H1 (cell line): ENCODE data around the gene CRTAC1. TPM values are rescaled to one million over a fixed set of nuclear protein-coding genes. Genes with fewer than 3 reads are reported as not detected.

Experiments
- CTCF ChIA-PET: fragments of 300-600 bp; sonication (Branson Sonifier 250); formaldehyde crosslinking; loops from one replicate; lab custom pipeline; 2021; ENCODE audit not compliant: partially characterized antibody; lab: Charles Lee
- POLR2A ChIA-PET: fragments of 300-600 bp; sonication (Branson Sonifier 250); formaldehyde crosslinking; loops from one replicate; lab custom pipeline; 2021; ENCODE audit warnings: inconsistent platforms; ENCODE audit not compliant: partially characterized antibody; lab: Charles Lee
- DNase-seq, 2 experiments: peaks; one replicate each; pipeline versions ENCODE4 v3.0.0 to v3.0.0-alpha.2; 2010 to 2022; ENCODE audit warnings: low spot score in 2 of 2, low read depth in 1 of 2, mixed read lengths in 1 of 2
- FAIRE-seq: peaks from 2 replicates; lab custom pipeline; 2011; peaks lifted over from hg19 to GRCh38; lab: Jason Lieb, UNC
- H2AFZ ChIP-seq: 2 replicates; pipeline ENCODE4 v1.8.1; 2012; ENCODE audit warnings: low read length, inconsistent platforms
- H2AK5ac ChIP-seq: 2 replicates; pipeline ENCODE4 v1.6.1; 2013; ENCODE audit warnings: low read depth, low read length
- H2BK120ac ChIP-seq: replicated peaks from 2 replicates; pipeline ENCODE3; 2013; ENCODE audit warnings: low read depth, low read length, inconsistent platforms
- H2BK12ac ChIP-seq: 2 replicates; pipeline ENCODE4 v1.6.1; 2013; ENCODE audit warnings: low read depth, low read length
- H2BK15ac ChIP-seq: 2 replicates; pipeline ENCODE4 v1.6.1; 2013; ENCODE audit warnings: low read length
- H2BK20ac ChIP-seq: 2 replicates; pipeline ENCODE4 v1.6.1; 2013; ENCODE audit warnings: low read length
- H2BK5ac ChIP-seq: 2 replicates; pipeline ENCODE4 v1.6.1; 2013; ENCODE audit warnings: low read depth, low read length
- H3K14ac ChIP-seq: 2 replicates; pipeline ENCODE4 v1.6.1; 2013; ENCODE audit warnings: inconsistent platforms; ENCODE audit not compliant: insufficient read length
- H3K18ac ChIP-seq: 2 replicates; pipeline ENCODE4 v1.6.1; 2013; ENCODE audit warnings: low read length; ENCODE audit errors: extremely low read depth
- H3K23ac ChIP-seq: 2 replicates; pipeline ENCODE4 v1.6.1; 2013; ENCODE audit warnings: inconsistent platforms; ENCODE audit not compliant: insufficient read length
- H3K23me2 ChIP-seq: 2 replicates; pipeline ENCODE4 v1.6.1; 2013; ENCODE audit warnings: low read depth, low read length
- H3K27ac ChIP-seq: 2 replicates; pipeline ENCODE4 v1.6.1; 2011; ENCODE audit warnings: low read depth, low read length, inconsistent platforms
- H3K27me3 ChIP-seq, 4 experiments: replicated peaks in 1 of 4; 1 replicate in 1 of 4; 2 replicates in 3 of 4; pipeline versions ENCODE4 v1.6.1 to v1.8.1; 2011 to 2013; ENCODE audit warnings: low read length in 3 of 4, mild to moderate bottlenecking in 3 of 4, inconsistent platforms in 2 of 4, mixed read lengths in 2 of 4, moderate library complexity in 1 of 4; ENCODE audit not compliant: control insufficient read depth in 3 of 4, insufficient read depth in 3 of 4; ENCODE audit errors: extremely low read depth in 1 of 4
- H3K36me3 ChIP-seq, 4 experiments: 2 replicates each; pipeline versions ENCODE4 v1.6.1 to v1.8.1; 2011 to 2013; ENCODE audit warnings: mild to moderate bottlenecking in 4 of 4, low read length in 3 of 4, moderate library complexity in 2 of 4, control low read depth in 1 of 4, inconsistent platforms in 1 of 4; ENCODE audit not compliant: insufficient read depth in 4 of 4, control insufficient read depth in 2 of 4
- H3K4ac ChIP-seq: replicated peaks from 2 replicates; pipeline ENCODE3; 2013; ENCODE audit warnings: low read length, low read depth, mixed read lengths, inconsistent platforms; ENCODE audit not compliant: insufficient read length
- H3K4me1 ChIP-seq, 4 experiments: replicated peaks in 1 of 4; 1 replicate in 1 of 4; 2 replicates in 3 of 4; pipeline versions ENCODE4 v1.6.1 to v1.8.1; 2011 to 2013; ENCODE audit warnings: low read length in 3 of 4, inconsistent platforms in 2 of 4, mixed read lengths in 1 of 4; ENCODE audit not compliant: insufficient read depth in 4 of 4, control insufficient read depth in 3 of 4
- H3K4me2 ChIP-seq, 2 experiments: 2 replicates each; pipeline versions ENCODE4 v1.6.1 to v1.8.1; 2011 to 2013; ENCODE audit warnings: low read depth in 2 of 2, low read length in 2 of 2, control low read depth in 1 of 2, inconsistent platforms in 1 of 2, mild to moderate bottlenecking in 1 of 2; ENCODE audit not compliant: insufficient read depth in 1 of 2
- H3K4me3 ChIP-seq, 4 experiments: fragments of 200-600, 300-600 bp in 1 of 4; sonication (generic), shearing (Covaris generic), sonication (Bioruptor Twin) in 1 of 4; 2 replicates each; pipeline versions ENCODE4 v1.5.1 to v1.8.1; 2011 to 2016; ENCODE audit warnings: low read length in 4 of 4, low read depth in 3 of 4, control low read depth in 2 of 4, inconsistent platforms in 2 of 4, mild to moderate bottlenecking in 2 of 4, mixed read lengths in 1 of 4, moderate library complexity in 1 of 4; ENCODE audit not compliant: insufficient read depth in 2 of 4; ENCODE audit errors: extremely low read depth in 1 of 4
- H3K56ac ChIP-seq: replicated peaks from 2 replicates; pipeline ENCODE3; 2013; ENCODE audit warnings: low read depth, mild to moderate bottlenecking, mixed read lengths, low read length, inconsistent platforms; ENCODE audit not compliant: insufficient read length
- H3K79me1 ChIP-seq: 2 replicates; pipeline ENCODE4 v1.6.1; 2013; ENCODE audit warnings: low read depth, low read length, control low read depth
- H3K79me2 ChIP-seq, 2 experiments: 2 replicates each; pipeline versions ENCODE4 v1.6.1 to v1.8.1; 2012 to 2013; ENCODE audit warnings: low read length in 2 of 2, mild to moderate bottlenecking in 2 of 2, inconsistent platforms in 1 of 2; ENCODE audit not compliant: insufficient read depth in 2 of 2, control insufficient read depth in 1 of 2
- H3K9ac ChIP-seq, 4 experiments: replicated peaks in 1 of 4; 1 replicate in 1 of 4; 2 replicates in 3 of 4; pipeline versions ENCODE4 v1.6.1 to v1.8.1; 2011 to 2013; ENCODE audit warnings: low read depth in 3 of 4, low read length in 3 of 4, control low read depth in 2 of 4, mild to moderate bottlenecking in 2 of 4, moderate library complexity in 2 of 4, inconsistent platforms in 1 of 4; ENCODE audit errors: extremely low read depth in 1 of 4
- H3K9me3 ChIP-seq, 2 experiments: 2 replicates each; pipeline versions ENCODE4 v1.6.1 to v1.8.1; 2012 to 2013; ENCODE audit warnings: mild to moderate bottlenecking in 2 of 2, moderate library complexity in 2 of 2, control low read depth in 1 of 2, inconsistent platforms in 1 of 2, low read depth in 1 of 2, low read length in 1 of 2, mixed read lengths in 1 of 2; ENCODE audit not compliant: insufficient read depth in 2 of 2
- H4K20me1 ChIP-seq, 2 experiments: replicated peaks in 1 of 2; 2 replicates each; pipeline versions ENCODE3 to v1.8.1; 2011 to 2013; ENCODE audit warnings: inconsistent platforms in 2 of 2, low read length in 2 of 2, mild to moderate bottlenecking in 1 of 2; ENCODE audit not compliant: insufficient read depth in 2 of 2, control insufficient read depth in 1 of 2
- H4K5ac ChIP-seq: 2 replicates; pipeline ENCODE4 v1.6.1; 2013; ENCODE audit warnings: low read length, low read depth, mixed read lengths, inconsistent platforms; ENCODE audit not compliant: insufficient read length
- H4K8ac ChIP-seq: 2 replicates; pipeline ENCODE4 v1.8.0; 2013; ENCODE audit warnings: mild to moderate bottlenecking, moderate library complexity, low read length, inconsistent platforms; ENCODE audit not compliant: insufficient read depth; ENCODE audit errors: extremely low read depth
- H4K91ac ChIP-seq: replicated peaks from 2 replicates; pipeline ENCODE3; 2013; ENCODE audit warnings: low read length, mixed read lengths, inconsistent platforms; ENCODE audit not compliant: insufficient read length
- BACH1 ChIP-seq: IDR thresholded peaks from 2 replicates; pipeline ENCODE4 v1.6.1; 2012; ENCODE audit warnings: low read length, improper control_type of control experiment
- HDAC2 ChIP-seq, 2 experiments: fragments of 300-600 bp in 1 of 2; sonication (generic) in 1 of 2; IDR thresholded peaks; 2 replicates each; pipeline ENCODE4 v1.6.1; 2011 to 2012; ENCODE audit warnings: low read depth in 2 of 2, low read length in 2 of 2, mild to moderate bottlenecking in 2 of 2, moderate library complexity in 2 of 2, borderline replicate concordance in 1 of 2, inconsistent platforms in 1 of 2
- JUND ChIP-seq: IDR thresholded peaks from 2 replicates; pipeline ENCODE4 v1.6.1; 2011; ENCODE audit warnings: mild to moderate bottlenecking, improper control_type of control experiment, low read length
- KDM5A ChIP-seq: fragments of 200-600 bp; IDR thresholded peaks from 2 replicates; pipeline ENCODE4 v1.7.1; 2012; ENCODE audit warnings: mild to moderate bottlenecking, low read length, inconsistent platforms, mixed read lengths
- RNF2 ChIP-seq: fragments of 200-900, 300-1000 bp; sonication (generic); IDR thresholded peaks from 2 replicates; pipeline ENCODE4 v1.7.1; 2016; ENCODE audit warnings: borderline replicate concordance, low read depth, mild to moderate bottlenecking, antibody characterized with exemption, low read length; ENCODE audit not compliant: poor library complexity, severe bottlenecking; ENCODE audit errors: missing control alignments
- WGBS, 2 experiments: shearing (Covaris generic) in 1 of 2; methylation state at CpG; one replicate each; pipeline versions ENCODE4 v1.1.6 to v1.1.7; 2013 to 2015; ENCODE audit warnings: low lambda C conversion rate in 2 of 2, mixed read lengths in 2 of 2, inconsistent platforms in 1 of 2, low coverage in 1 of 2, missing lambda C conversion rate in 1 of 2; ENCODE audit not compliant: insufficient replicate concordance in 2 of 2, insufficient coverage in 1 of 2, insufficient read length in 1 of 2; ENCODE audit errors: extremely low coverage in 1 of 2, missing lambda C conversion rate in 1 of 2; 5-methylcytosine and 5-hydroxymethylcytosine counted together
- polyA plus RNA-seq, 7 experiments: library from polyadenylated mRNA; depleted of rRNA in 3 of 7; stranded (reverse) in 5 of 7; unstranded in 2 of 7; fragments of >200 nt in 5 of 7; fragments of 200-250 nt in 2 of 7; gene quantifications; 1 replicate in 5 of 7; 2 replicates in 1 of 7; 4 replicates in 1 of 7; pipeline versions ENCODE4 v1.2.1 to v1.2.3, GENCODE V29; 2011 to 2013; ENCODE audit warnings: missing spikeins in 2 of 7, mixed read lengths in 2 of 7
- total RNA-seq: library from RNA; stranded (reverse); fragmentation: NEBNext Ultra II Directional; extraction: Animal tissue kit (Norgen Biotek cat#: 25700); gene quantifications from 2 replicates; pipeline ENCODE4 v1.2.1, GENCODE V29; 2021

The CRTAC1 gene
- total and polyA plus RNA-seq, 2 of the 8 experiments (the other 6 are each of a cell fraction or from before 2014, with no cell fraction given), result 0.91 to 1.2 TPM

- no peak for TF ChIP-seq BACH1
- TF ChIP-seq JUND, result no peak
- TF ChIP-seq KDM5A, result no peak
- TF ChIP-seq RNF2, result no peak
- no peak for TF ChIP-seq HDAC2 (IDR thresholded peaks at IDR 0.05; ENCODE audit: borderline replicate concordance in 1 of 2, low read depth in 2 of 2, low read length in 2 of 2)
- POLR2A ChIA-PET, result interaction anchor here (1.3 kb wide), 1 partner anchor 12 kb away, joined by 3 read pairs; no protein-coding TSS in a partner anchor
- FAIRE-seq (no peak), DNase-seq (no peak)
- H3K23me2 ChIP-seq, result no peaks in the 10 kb centered on the region
- H3K9ac ChIP-seq, result no peak overlapping the region
- H2BK120ac ChIP-seq, result no peak overlapping the region
- 85% methylated on average over 4 of the region's 4 CpGs; no CpG with 5 or more reads in 1 of the 2 experiments for WGBS, 2 experiments
- CTCF ChIA-PET, result interaction anchor here (4.3 kb wide), 1 partner anchor 79 kb away, joined by 12 read pairs; no protein-coding TSS in a partner anchor
- no peak overlapping the region for H2BK20ac ChIP-seq
- no peak overlapping the region for H3K23ac ChIP-seq
- H3K79me1 ChIP-seq, result no peaks in the 10 kb centered on the region
- no peak overlapping the region for H2AK5ac ChIP-seq
- H4K8ac ChIP-seq, result no peak overlapping the region
- H4K91ac ChIP-seq, result no peak overlapping the region
- H3K4me2 ChIP-seq, result no peak overlapping the region
- H2AFZ ChIP-seq, result no peak overlapping the region
- H3K18ac ChIP-seq, result no peak overlapping the region
- H3K9me3 ChIP-seq, result peaks cover 0 to 5% of the 10 kb centered on the region in 2 experiments; a peak in 1 of 4 replicates
- H3K27ac ChIP-seq, result no peak overlapping the region
- no peak overlapping the region for H2BK12ac ChIP-seq
- no peaks in the 10 kb centered on the region; a peak in 1 of 7 replicates for H3K27me3 ChIP-seq
- no peak overlapping the region for H3K56ac ChIP-seq
- H2BK5ac ChIP-seq, result no peak overlapping the region
- H3K79me2 ChIP-seq, result no peaks in the 10 kb centered on the region
- no peak overlapping the region for H3K4me3 ChIP-seq
- H3K4me1 ChIP-seq, result no peaks in the 10 kb centered on the region
- H2BK15ac ChIP-seq, result no peak overlapping the region
- no peak overlapping the region for H4K5ac ChIP-seq
- no peaks in the 10 kb centered on the region for H4K20me1 ChIP-seq
- no peak overlapping the region for H3K14ac ChIP-seq
- H3K4ac ChIP-seq, result no peak overlapping the region
- H3K36me3 ChIP-seq, result no peaks in the 10 kb centered on the region
Measured at GRCh38 chr10:97948822-97949221, 81.6 kb downstream of the CRTAC1 start.
